H1 (cell line): ENCODE results near the gene C12orf42. TPM values are rescaled to one million over a fixed set of nuclear protein-coding genes. Genes with fewer than 3 reads are reported as not detected.

Experiments used
- CTCF ChIA-PET: fragments of 300-600 bp; sonication (Branson Sonifier 250); formaldehyde crosslinking; loops from one replicate; lab custom pipeline; 2021; ENCODE audit not compliant: partially characterized antibody; lab: Charles Lee
- POLR2A ChIA-PET: fragments of 300-600 bp; sonication (Branson Sonifier 250); formaldehyde crosslinking; loops from one replicate; lab custom pipeline; 2021; ENCODE audit warnings: inconsistent platforms; ENCODE audit not compliant: partially characterized antibody; lab: Charles Lee
- DNase-seq, 2 experiments: peaks; one replicate each; pipeline versions ENCODE4 v3.0.0 to v3.0.0-alpha.2; 2010 to 2022; ENCODE audit warnings: low spot score in 2 of 2, low read depth in 1 of 2, mixed read lengths in 1 of 2
- FAIRE-seq: peaks from 2 replicates; lab custom pipeline; 2011; peaks lifted over from hg19 to GRCh38; lab: Jason Lieb, UNC
- H2AFZ ChIP-seq: 2 replicates; pipeline ENCODE4 v1.8.1; 2012; ENCODE audit warnings: low read length, inconsistent platforms
- H2AK5ac ChIP-seq: 2 replicates; pipeline ENCODE4 v1.6.1; 2013; ENCODE audit warnings: low read depth, low read length
- H2BK120ac ChIP-seq: replicated peaks from 2 replicates; pipeline ENCODE3; 2013; ENCODE audit warnings: low read depth, low read length, inconsistent platforms
- H2BK12ac ChIP-seq: 2 replicates; pipeline ENCODE4 v1.6.1; 2013; ENCODE audit warnings: low read depth, low read length
- H2BK15ac ChIP-seq: 2 replicates; pipeline ENCODE4 v1.6.1; 2013; ENCODE audit warnings: low read length
- H2BK20ac ChIP-seq: 2 replicates; pipeline ENCODE4 v1.6.1; 2013; ENCODE audit warnings: low read length
- H2BK5ac ChIP-seq: 2 replicates; pipeline ENCODE4 v1.6.1; 2013; ENCODE audit warnings: low read depth, low read length
- H3K14ac ChIP-seq: 2 replicates; pipeline ENCODE4 v1.6.1; 2013; ENCODE audit warnings: inconsistent platforms; ENCODE audit not compliant: insufficient read length
- H3K18ac ChIP-seq: 2 replicates; pipeline ENCODE4 v1.6.1; 2013; ENCODE audit warnings: low read length; ENCODE audit errors: extremely low read depth
- H3K23ac ChIP-seq: 2 replicates; pipeline ENCODE4 v1.6.1; 2013; ENCODE audit warnings: inconsistent platforms; ENCODE audit not compliant: insufficient read length
- H3K23me2 ChIP-seq: 2 replicates; pipeline ENCODE4 v1.6.1; 2013; ENCODE audit warnings: low read depth, low read length
- H3K27ac ChIP-seq: 2 replicates; pipeline ENCODE4 v1.6.1; 2011; ENCODE audit warnings: low read depth, low read length, inconsistent platforms
- H3K27me3 ChIP-seq, 4 experiments: replicated peaks in 1 of 4; 1 replicate in 1 of 4; 2 replicates in 3 of 4; pipeline versions ENCODE4 v1.6.1 to v1.8.1; 2011 to 2013; ENCODE audit warnings: low read length in 3 of 4, mild to moderate bottlenecking in 3 of 4, inconsistent platforms in 2 of 4, mixed read lengths in 2 of 4, moderate library complexity in 1 of 4; ENCODE audit not compliant: control insufficient read depth in 3 of 4, insufficient read depth in 3 of 4; ENCODE audit errors: extremely low read depth in 1 of 4
- H3K36me3 ChIP-seq, 4 experiments: 2 replicates each; pipeline versions ENCODE4 v1.6.1 to v1.8.1; 2011 to 2013; ENCODE audit warnings: mild to moderate bottlenecking in 4 of 4, low read length in 3 of 4, moderate library complexity in 2 of 4, control low read depth in 1 of 4, inconsistent platforms in 1 of 4; ENCODE audit not compliant: insufficient read depth in 4 of 4, control insufficient read depth in 2 of 4
- H3K4ac ChIP-seq: replicated peaks from 2 replicates; pipeline ENCODE3; 2013; ENCODE audit warnings: low read length, low read depth, mixed read lengths, inconsistent platforms; ENCODE audit not compliant: insufficient read length
- H3K4me1 ChIP-seq, 4 experiments: replicated peaks in 1 of 4; 1 replicate in 1 of 4; 2 replicates in 3 of 4; pipeline versions ENCODE4 v1.6.1 to v1.8.1; 2011 to 2013; ENCODE audit warnings: low read length in 3 of 4, inconsistent platforms in 2 of 4, mixed read lengths in 1 of 4; ENCODE audit not compliant: insufficient read depth in 4 of 4, control insufficient read depth in 3 of 4
- H3K4me2 ChIP-seq, 2 experiments: 2 replicates each; pipeline versions ENCODE4 v1.6.1 to v1.8.1; 2011 to 2013; ENCODE audit warnings: low read depth in 2 of 2, low read length in 2 of 2, control low read depth in 1 of 2, inconsistent platforms in 1 of 2, mild to moderate bottlenecking in 1 of 2; ENCODE audit not compliant: insufficient read depth in 1 of 2
- H3K4me3 ChIP-seq, 4 experiments: fragments of 200-600, 300-600 bp in 1 of 4; sonication (generic), shearing (Covaris generic), sonication (Bioruptor Twin) in 1 of 4; 2 replicates each; pipeline versions ENCODE4 v1.5.1 to v1.8.1; 2011 to 2016; ENCODE audit warnings: low read length in 4 of 4, low read depth in 3 of 4, control low read depth in 2 of 4, inconsistent platforms in 2 of 4, mild to moderate bottlenecking in 2 of 4, mixed read lengths in 1 of 4, moderate library complexity in 1 of 4; ENCODE audit not compliant: insufficient read depth in 2 of 4; ENCODE audit errors: extremely low read depth in 1 of 4
- H3K56ac ChIP-seq: replicated peaks from 2 replicates; pipeline ENCODE3; 2013; ENCODE audit warnings: low read depth, mild to moderate bottlenecking, mixed read lengths, low read length, inconsistent platforms; ENCODE audit not compliant: insufficient read length
- H3K79me1 ChIP-seq: 2 replicates; pipeline ENCODE4 v1.6.1; 2013; ENCODE audit warnings: low read depth, low read length, control low read depth
- H3K79me2 ChIP-seq, 2 experiments: 2 replicates each; pipeline versions ENCODE4 v1.6.1 to v1.8.1; 2012 to 2013; ENCODE audit warnings: low read length in 2 of 2, mild to moderate bottlenecking in 2 of 2, inconsistent platforms in 1 of 2; ENCODE audit not compliant: insufficient read depth in 2 of 2, control insufficient read depth in 1 of 2
- H3K9ac ChIP-seq, 4 experiments: replicated peaks in 1 of 4; 1 replicate in 1 of 4; 2 replicates in 3 of 4; pipeline versions ENCODE4 v1.6.1 to v1.8.1; 2011 to 2013; ENCODE audit warnings: low read depth in 3 of 4, low read length in 3 of 4, control low read depth in 2 of 4, mild to moderate bottlenecking in 2 of 4, moderate library complexity in 2 of 4, inconsistent platforms in 1 of 4; ENCODE audit errors: extremely low read depth in 1 of 4
- H3K9me3 ChIP-seq, 2 experiments: 2 replicates each; pipeline versions ENCODE4 v1.6.1 to v1.8.1; 2012 to 2013; ENCODE audit warnings: mild to moderate bottlenecking in 2 of 2, moderate library complexity in 2 of 2, control low read depth in 1 of 2, inconsistent platforms in 1 of 2, low read depth in 1 of 2, low read length in 1 of 2, mixed read lengths in 1 of 2; ENCODE audit not compliant: insufficient read depth in 2 of 2
- H4K20me1 ChIP-seq, 2 experiments: replicated peaks in 1 of 2; 2 replicates each; pipeline versions ENCODE3 to v1.8.1; 2011 to 2013; ENCODE audit warnings: inconsistent platforms in 2 of 2, low read length in 2 of 2, mild to moderate bottlenecking in 1 of 2; ENCODE audit not compliant: insufficient read depth in 2 of 2, control insufficient read depth in 1 of 2
- H4K5ac ChIP-seq: 2 replicates; pipeline ENCODE4 v1.6.1; 2013; ENCODE audit warnings: low read length, low read depth, mixed read lengths, inconsistent platforms; ENCODE audit not compliant: insufficient read length
- H4K8ac ChIP-seq: 2 replicates; pipeline ENCODE4 v1.8.0; 2013; ENCODE audit warnings: mild to moderate bottlenecking, moderate library complexity, low read length, inconsistent platforms; ENCODE audit not compliant: insufficient read depth; ENCODE audit errors: extremely low read depth
- H4K91ac ChIP-seq: replicated peaks from 2 replicates; pipeline ENCODE3; 2013; ENCODE audit warnings: low read length, mixed read lengths, inconsistent platforms; ENCODE audit not compliant: insufficient read length
- ASH2L ChIP-seq: fragments of 200-600, 300-600 bp; sonication (generic); IDR thresholded peaks from one replicate; pipeline ENCODE4 v1.7.1; 2017; ENCODE audit warnings: low read length
- ZNF274 ChIP-seq: IDR thresholded peaks from 2 replicates; pipeline ENCODE4 v1.7.0; 2012; ENCODE audit warnings: low read length, borderline replicate concordance; ENCODE audit errors: extremely low read depth
- WGBS, 2 experiments: shearing (Covaris generic) in 1 of 2; methylation state at CpG; one replicate each; pipeline versions ENCODE4 v1.1.6 to v1.1.7; 2013 to 2015; ENCODE audit warnings: low lambda C conversion rate in 2 of 2, mixed read lengths in 2 of 2, inconsistent platforms in 1 of 2, low coverage in 1 of 2, missing lambda C conversion rate in 1 of 2; ENCODE audit not compliant: insufficient replicate concordance in 2 of 2, insufficient coverage in 1 of 2, insufficient read length in 1 of 2; ENCODE audit errors: extremely low coverage in 1 of 2, missing lambda C conversion rate in 1 of 2; 5-methylcytosine and 5-hydroxymethylcytosine counted together
- polyA plus RNA-seq, 7 experiments: library from polyadenylated mRNA; depleted of rRNA in 3 of 7; stranded (reverse) in 5 of 7; unstranded in 2 of 7; fragments of >200 nt in 5 of 7; fragments of 200-250 nt in 2 of 7; gene quantifications; 1 replicate in 5 of 7; 2 replicates in 1 of 7; 4 replicates in 1 of 7; pipeline versions ENCODE4 v1.2.1 to v1.2.3, GENCODE V29; 2011 to 2013; ENCODE audit warnings: missing spikeins in 2 of 7, mixed read lengths in 2 of 7
- total RNA-seq: library from RNA; stranded (reverse); fragmentation: NEBNext Ultra II Directional; extraction: Animal tissue kit (Norgen Biotek cat#: 25700); gene quantifications from 2 replicates; pipeline ENCODE4 v1.2.1, GENCODE V29; 2021

Gene C12orf42
- total and polyA plus RNA-seq, 2 of the 8 experiments (the other 6 are each of a cell fraction or from before 2014, with no cell fraction given), result 0.05 TPM; not detected in 1

GRCh38 chr12:103444983-103445382 lies 50.8 kb downstream of the C12orf42 start:
- Histone ChIP-seq H3K36me3 (no peaks in the 10 kb centered on the region; a peak in 1 of 8 replicates), H3K27ac (no peak overlapping the region), H3K79me2 (no peaks in the 10 kb centered on the region), H3K4ac (no peak overlapping the region), H3K4me2 (peak overlapping the region; percentile 25 to 36; a peak in 1 of 4 replicates), H2AK5ac (no peak overlapping the region), H4K5ac (no peak overlapping the region), H2AFZ (no peak overlapping the region), H3K9me3 (no peaks in the 10 kb centered on the region), H3K4me1 (peaks cover 0 to 6% (median 3%) of the 10 kb centered on the region in 4 experiments; a peak in 3 of 7 replicates), H3K56ac (no peak overlapping the region), H2BK15ac (no peak overlapping the region), H2BK12ac (no peak overlapping the region), H3K14ac (no peak overlapping the region), H2BK120ac (no peak overlapping the region), H3K9ac (no peak overlapping the region), H4K8ac (no peak overlapping the region), H4K91ac (no peak overlapping the region), H3K4me3 (peak overlapping the region in 1 of 4 experiments; percentile 12; a peak in 1 of 8 replicates), H2BK20ac (no peak overlapping the region), H3K27me3 (no peaks in the 10 kb centered on the region), H4K20me1 (no peaks in the 10 kb centered on the region), H3K23me2 (no peaks in the 10 kb centered on the region), H2BK5ac (no peak overlapping the region), H3K79me1 (no peaks in the 10 kb centered on the region), H3K18ac (no peak overlapping the region)
- ChIA-PET CTCF (no interaction called here), POLR2A (no interaction called here)
- WGBS, 2 experiments, result 50% methylated on average over 4 of the region's 4 CpGs; no CpG with 5 or more reads in 1 of the 2 experiments
- no peak for DNase-seq
- TF ChIP-seq ASH2L (no peak), ZNF274 (no peak)
- TF ChIP-seq, all 59 proteins: peak for 0
- peak; percentile 65 for FAIRE-seq
- no peak overlapping the region for H3K23ac ChIP-seq
